ENCODE results near the gene ANKZF1.
A peak's percentile ranks its signal among the peaks of the same experiment; 100 is the strongest.

Gene ANKZF1

GRCh38 chr2:219204425-219205164, 25.0 kb upstream of the ANKZF1 start:
- DNase-seq (ENCODE audit: extremely low read depth, low read depth), result no peak
- H3K4me3 ChIP-seq (replicated peaks; ENCODE audit: low read depth, low read length), result no peak overlapping the region
- TF ChIP-seq CTCF (IDR thresholded peaks at IDR 0.05; ENCODE audit: low read depth, low read length, missing control alignments), result no peak

GRCh38 chr2:219205165-219205538, 24.5 kb upstream of the ANKZF1 start:
- no peak overlapping the region for H3K4me3 ChIP-seq (replicated peaks; ENCODE audit: low read depth, low read length)
- DNase-seq (ENCODE audit: extremely low read depth, low read depth), result no peak
- no peak for TF ChIP-seq CTCF (IDR thresholded peaks at IDR 0.05; ENCODE audit: low read depth, low read length, missing control alignments)

- no peak for DNase-seq (ENCODE audit: extremely low read depth, low read depth)
- H3K4me3 ChIP-seq (replicated peaks; ENCODE audit: low read depth, low read length), result peak overlapping the region; percentile 52
- TF ChIP-seq CTCF (IDR thresholded peaks at IDR 0.05; ENCODE audit: low read depth, low read length, missing control alignments), result no peak
Observed at GRCh38 chr2:219205981-219206327, 23.7 kb upstream of the ANKZF1 start.

GRCh38 chr2:219206328-219207133, 23.1 kb upstream of the ANKZF1 start, which contains the start of gene ZFAND2B:
ZFAND2B (plus strand) TSS chr2:219206782; CDS start chr2:219206988, 206 bp downstream.
- no peak for TF ChIP-seq CTCF (IDR thresholded peaks at IDR 0.05; ENCODE audit: low read depth, low read length, missing control alignments)
- H3K4me3 ChIP-seq (replicated peaks; ENCODE audit: low read depth, low read length), result peak within 1 kb of the TSS; percentile 52
- no peak for DNase-seq (ENCODE audit: extremely low read depth, low read depth)

- H3K4me3 ChIP-seq (replicated peaks; ENCODE audit: low read depth, low read length), result peak overlapping the region; percentile 52
- no peak for TF ChIP-seq CTCF (IDR thresholded peaks at IDR 0.05; ENCODE audit: low read depth, low read length, missing control alignments)
- no peak for DNase-seq (ENCODE audit: extremely low read depth, low read depth)
Observed at GRCh38 chr2:219207134-219207883, 22.3 kb upstream of the ANKZF1 start.

GRCh38 chr2:219207884-219208740, 21.5 kb upstream of the ANKZF1 start:
- DNase-seq (ENCODE audit: extremely low read depth, low read depth), result no peak
- peak overlapping the region; percentile 52 for H3K4me3 ChIP-seq (replicated peaks; ENCODE audit: low read depth, low read length)
- TF ChIP-seq CTCF (IDR thresholded peaks at IDR 0.05; ENCODE audit: low read depth, low read length, missing control alignments), result no peak

All from HFF-Myc (cell line).